Right lung (tissue), 5 donors: ENCODE data around the gene SENP2. TPM values are rescaled to one million over a fixed set of nuclear protein-coding genes. Genes with fewer than 3 reads are reported as not detected.
A peak's percentile ranks its signal among the peaks of the same experiment; 100 is the strongest.

ENCODE experiments used
- DNase-seq, 2 donors: peaks; one replicate each; pipeline ENCODE4 v3.0.0-alpha.2; 2013
- polyA plus RNA-seq, 5 donors: library from polyadenylated mRNA; unstranded; fragments of 120-200 nt; gene quantifications; one replicate each; pipeline versions ENCODE4 v1.2.1 to v1.2.3, GENCODE V29; 2013; ENCODE audit warnings: inconsistent platforms in 1 of 5, low replicate concordance in 1 of 5; ENCODE audit not compliant: insufficient read length in 5 of 5, insufficient read depth in 1 of 5

SENP2 gene
- polyA plus RNA-seq, 5 donors, result 34.5 to 49.6 (median 46.1) TPM

GRCh38 chr3:185677146-185677829 is 91.2 kb downstream of the SENP2 start:
- peak; percentile 24 to 55 for DNase-seq

- no peak for DNase-seq
Observed at GRCh38 chr3:185678027-185678426, 91.9 kb downstream of the SENP2 start.

GRCh38 chr3:185680231-185680630 is 94.1 kb downstream of the SENP2 start:
- no peak for DNase-seq

Other genes starting within 250 kb of the SENP2 start
- 10 to 100 TPM; 36.5 to 49.0 (median 44.1) TPM for gene MAP3K13, start 223.2 kb upstream of the SENP2 start, polyA plus RNA-seq
- gene TMEM41A, start 87.3 kb upstream of the SENP2 start, polyA plus RNA-seq, result 10 to 100 TPM; 40.8 to 50.6 (median 47.8) TPM
- 1 to 10 TPM; 2.1 to 4.5 (median 2.9) TPM for gene LIPH, start 33.7 kb upstream of the SENP2 start, polyA plus RNA-seq
- gene IGF2BP2, start 238.7 kb downstream of the SENP2 start, polyA plus RNA-seq, result 10 to 100 TPM; 53.3 to 71.1 (median 67.7) TPM